ENCODE measurements around the gene SETD3. TPM values are rescaled to one million over a fixed set of nuclear protein-coding genes. Genes with fewer than 3 reads are reported as not detected.

The SETD3 gene
- total and polyA plus RNA-seq, 8 donors = 36.3 to 78.7 (median 40.5) TPM

GRCh38 chr14:99402285-99402648 lies 78.4 kb downstream of the SETD3 start:
- intact Hi-C loops (cut with DNase I) = no loop called here

GRCh38 chr14:99401621-99402284 lies 78.9 kb downstream of the SETD3 start:
- DNase-seq = no peak
- H3K36me3 ChIP-seq = peaks cover 0 to 94% of the 10 kb centered on the region in 2 donors
- H3K27me3 ChIP-seq = no peaks in the 10 kb centered on the region
- TF ChIP-seq CTCF (IDR thresholded peaks at IDR 0.05) = no peak
- ATAC-seq = no peak
- H3K4me1 ChIP-seq = no peaks in the 10 kb centered on the region
- H3K27ac ChIP-seq = no peak overlapping the region
- intact Hi-C loops (cut with DNase I) = no loop called here
- H3K4me3 ChIP-seq = no peak overlapping the region
- H3K9me3 ChIP-seq = no peaks in the 10 kb centered on the region

More at GRCh38 chr14:99402285-99402648, 78.4 kb downstream of the SETD3 start:
- Histone ChIP-seq H3K4me1 (peaks cover 0 to under 1% of the 10 kb centered on the region in 2 donors), H3K27me3 (no peaks in the 10 kb centered on the region), H3K36me3 (peaks cover 0 to 91% of the 10 kb centered on the region in 2 donors), H3K4me3 (no peak overlapping the region), H3K9me3 (no peaks in the 10 kb centered on the region), H3K27ac (no peak overlapping the region)
- ATAC-seq (no peak), DNase-seq (no peak)
- TF ChIP-seq CTCF (IDR thresholded peaks at IDR 0.05) = no peak

GRCh38 chr14:99401211-99401610 lies 79.4 kb downstream of the SETD3 start:
- no peak for TF ChIP-seq CTCF (IDR thresholded peaks at IDR 0.05)
- DNase-seq (no peak), ATAC-seq (no peak)
- H3K4me1 ChIP-seq = no peaks in the 10 kb centered on the region
- intact Hi-C loops (cut with DNase I) = no loop called here
- no peaks in the 10 kb centered on the region for H3K9me3 ChIP-seq
- peaks cover 0 to 93% of the 10 kb centered on the region in 2 donors for H3K36me3 ChIP-seq
- no peak overlapping the region for H3K4me3 ChIP-seq
- H3K27ac ChIP-seq = no peak overlapping the region
- no peaks in the 10 kb centered on the region for H3K27me3 ChIP-seq

GRCh38 chr14:99397698-99398097 lies 83.0 kb downstream of the SETD3 start:
- TF ChIP-seq CTCF (IDR thresholded peaks at IDR 0.05) = no peak
- intact Hi-C loops (cut with DNase I) = no loop called here
- DNase-seq (no peak), ATAC-seq (no peak)
- Histone ChIP-seq H3K27ac (no peak overlapping the region), H3K4me3 (no peak overlapping the region), H3K36me3 (peaks cover 0 to 78% of the 10 kb centered on the region in 2 donors), H3K27me3 (no peaks in the 10 kb centered on the region), H3K9me3 (no peaks in the 10 kb centered on the region), H3K4me1 (peaks cover 0 to 4% of the 10 kb centered on the region in 2 donors)

GRCh38 chr14:99395909-99396530 lies 84.6 kb downstream of the SETD3 start:
- DNase-seq (peak in 2 of 4 donors; percentile 18 to 62), ATAC-seq (peak; percentile 62)
- Histone ChIP-seq H3K9me3 (no peaks in the 10 kb centered on the region), H3K4me3 (no peak overlapping the region), H3K27me3 (no peaks in the 10 kb centered on the region), H3K4me1 (peaks cover 0 to 12% of the 10 kb centered on the region in 2 donors), H3K36me3 (peaks cover 0 to 64% of the 10 kb centered on the region in 2 donors), H3K27ac (peak overlapping the region in 1 of 2 donors; percentile 40)
- TF ChIP-seq CTCF (IDR thresholded peaks at IDR 0.05) = no peak
- intact Hi-C loops (cut with DNase I) = no loop called here

Data from left lung (tissue), 10 donors.